ENCODE results near the gene PSMD3.
"Not testable (repeated sequence)": the region's sequence is repeated elsewhere in the genome, so short reads cannot be mapped to it uniquely, and the experiment has no call there.

The PSMD3 gene

DNA sequence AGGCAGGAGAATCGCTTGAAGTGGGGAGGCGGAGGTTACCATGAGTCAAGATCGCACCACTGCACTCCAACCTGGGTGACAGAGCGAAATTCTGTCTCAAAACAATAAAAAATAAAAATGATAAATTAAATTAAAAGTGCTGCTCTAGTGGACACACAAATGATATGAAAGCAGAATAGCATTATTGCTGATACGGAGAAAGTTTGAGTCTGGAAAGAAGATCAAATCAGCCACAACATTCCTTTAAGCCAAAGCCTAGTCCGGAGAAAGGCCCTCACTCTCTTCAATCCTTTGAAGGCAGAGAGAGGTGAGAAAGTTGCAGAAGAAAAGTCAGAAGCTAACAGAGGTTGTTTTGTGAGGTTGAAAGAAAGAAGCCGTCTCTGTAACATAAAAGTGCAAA is 19.6 kb downstream of the PSMD3 start:
- no peak for FAIRE-seq

- FAIRE-seq: not testable (repeated sequence)
These were observed 20.7 kb downstream of the PSMD3 start for GRCh38 chr17:40001335-40001734.

GRCh38 chr17:40004072-40004471 is 23.5 kb downstream of the PSMD3 start:
- no peak for FAIRE-seq

- FAIRE-seq: no peak
These were observed 24.1 kb downstream of the PSMD3 start for GRCh38 chr17:40004712-40005111.

GRCh38 chr17:40005520-40005919 is 24.9 kb downstream of the PSMD3 start:
- no peak for FAIRE-seq

DNA sequence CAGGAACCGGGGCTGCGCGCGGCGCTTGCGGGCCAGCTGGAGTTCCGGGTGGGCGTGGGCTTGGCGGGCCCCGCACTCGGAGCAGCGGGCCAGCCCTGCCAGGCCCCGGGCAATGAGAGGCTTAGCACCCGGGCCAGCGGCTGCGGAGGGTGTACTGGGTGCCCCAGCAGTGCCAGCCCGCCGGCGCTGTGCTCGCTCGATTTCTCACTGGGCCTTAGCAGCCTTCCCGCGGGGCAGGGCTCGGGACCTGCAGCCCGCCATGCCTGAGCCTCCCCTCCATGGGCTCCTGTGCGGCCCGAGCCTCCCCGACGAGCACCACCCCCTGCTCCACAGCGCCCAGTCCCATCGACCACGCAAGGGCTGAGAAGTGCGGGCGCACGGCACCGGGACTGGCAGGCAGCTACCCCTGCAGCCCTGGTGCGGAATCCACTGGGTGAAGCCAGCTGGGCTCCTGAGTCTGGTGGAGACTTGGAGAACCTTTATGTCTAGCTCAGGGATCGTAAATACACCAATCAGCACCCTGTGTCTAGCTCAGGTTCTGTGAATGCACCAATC is 30.4 kb downstream of the PSMD3 start:
- not testable (repeated sequence) for FAIRE-seq

DNA sequence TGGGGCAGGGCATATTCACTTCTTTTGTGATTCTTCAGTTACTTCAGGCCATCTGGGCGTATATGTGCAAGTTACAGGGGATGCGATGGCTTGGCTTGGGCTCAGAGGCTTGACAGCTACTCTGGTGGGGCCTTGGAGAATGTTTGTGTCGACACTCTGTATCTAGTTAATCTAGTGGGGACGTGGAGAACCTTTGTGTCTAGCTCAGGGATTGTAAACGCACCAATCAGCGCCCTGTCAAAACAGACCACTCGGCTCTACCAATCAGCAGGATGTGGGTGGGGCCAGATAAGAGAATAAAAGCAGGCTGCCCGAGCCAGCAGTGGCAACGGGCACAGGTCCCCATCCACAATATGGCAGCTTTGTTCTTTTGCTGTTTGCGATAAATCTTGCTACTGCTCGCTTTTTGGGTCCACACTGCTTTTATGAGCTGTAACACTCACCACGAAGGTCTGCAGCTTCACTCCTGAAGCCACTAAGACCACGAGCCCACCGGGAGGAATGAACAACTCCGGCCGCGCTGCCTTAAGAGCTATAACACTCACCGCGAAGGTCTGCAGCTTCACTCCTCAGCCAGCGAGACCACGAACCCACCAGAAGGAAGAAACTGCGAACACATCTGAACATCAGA is 31.5 kb downstream of the PSMD3 start:
- not testable (repeated sequence) for FAIRE-seq

GRCh38 chr17:40014375-40014980 is 33.9 kb downstream of the PSMD3 start:
- no peak for FAIRE-seq

DNA sequence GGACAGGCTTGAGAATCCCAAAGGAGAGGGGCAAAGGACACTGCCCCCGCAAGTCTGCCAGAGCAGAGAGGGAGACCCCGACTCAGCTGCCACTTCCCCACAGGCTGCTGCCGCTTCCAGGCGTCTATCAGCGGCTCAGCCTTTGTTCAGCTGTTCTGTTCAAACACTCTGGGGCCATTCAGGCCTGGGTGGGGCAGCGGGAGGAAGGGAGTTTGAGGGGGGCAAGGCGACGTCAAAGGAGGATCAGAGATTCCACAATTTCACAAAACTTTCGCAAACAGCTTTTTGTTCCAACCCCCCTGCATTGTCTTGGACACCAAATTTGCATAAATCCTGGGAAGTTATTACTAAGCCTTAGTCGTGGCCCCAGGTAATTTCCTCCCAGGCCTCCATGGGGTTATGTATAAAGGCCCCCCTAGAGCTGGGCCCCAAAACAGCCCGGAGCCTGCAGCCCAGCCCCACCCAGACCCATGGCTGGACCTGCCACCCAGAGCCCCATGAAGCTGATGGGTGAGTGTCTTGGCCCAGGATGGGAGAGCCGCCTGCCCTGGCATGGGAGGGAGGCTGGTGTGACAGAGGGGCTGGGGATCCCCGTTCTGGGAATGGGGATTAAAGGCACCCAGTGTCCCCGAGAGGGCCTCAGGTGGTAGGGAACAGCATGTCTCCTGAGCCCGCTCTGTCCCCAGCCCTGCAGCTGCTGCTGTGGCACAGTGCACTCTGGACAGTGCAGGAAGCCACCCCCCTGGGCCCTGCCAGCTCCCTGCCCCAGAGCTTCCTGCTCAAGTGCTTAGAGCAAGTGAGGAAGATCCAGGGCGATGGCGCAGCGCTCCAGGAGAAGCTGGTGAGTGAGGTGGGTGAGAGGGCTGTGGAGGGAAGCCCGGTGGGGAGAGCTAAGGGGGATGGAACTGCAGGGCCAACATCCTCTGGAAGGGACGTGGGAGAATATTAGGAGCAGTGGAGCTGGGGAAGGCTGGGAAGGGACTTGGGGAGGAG is 34.7 kb downstream of the PSMD3 start, which contains the start of gene CSF3:
TSS of gene CSF3 (plus strand) at position 436 of the 993 bp plus-strand sequence. CDS start at position 471, 35 bp downstream.
- no peak for FAIRE-seq

- no peak for FAIRE-seq
These were observed 35.7 kb downstream of the PSMD3 start for GRCh38 chr17:40015998-40016985.

DNA sequence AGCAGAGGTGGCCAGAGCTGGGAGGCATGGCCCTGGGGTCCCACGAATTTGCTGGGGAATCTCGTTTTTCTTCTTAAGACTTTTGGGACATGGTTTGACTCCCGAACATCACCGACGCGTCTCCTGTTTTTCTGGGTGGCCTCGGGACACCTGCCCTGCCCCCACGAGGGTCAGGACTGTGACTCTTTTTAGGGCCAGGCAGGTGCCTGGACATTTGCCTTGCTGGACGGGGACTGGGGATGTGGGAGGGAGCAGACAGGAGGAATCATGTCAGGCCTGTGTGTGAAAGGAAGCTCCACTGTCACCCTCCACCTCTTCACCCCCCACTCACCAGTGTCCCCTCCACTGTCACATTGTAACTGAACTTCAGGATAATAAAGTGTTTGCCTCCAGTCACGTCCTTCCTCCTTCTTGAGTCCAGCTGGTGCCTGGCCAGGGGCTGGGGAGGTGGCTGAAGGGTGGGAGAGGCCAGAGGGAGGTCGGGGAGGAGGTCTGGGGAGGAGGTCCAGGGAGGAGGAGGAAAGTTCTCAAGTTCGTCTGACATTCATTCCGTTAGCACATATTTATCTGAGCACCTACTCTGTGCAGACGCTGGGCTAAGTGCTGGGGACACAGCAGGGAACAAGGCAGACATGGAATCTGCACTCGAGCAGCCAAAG is 36.9 kb downstream of the PSMD3 start:
- no peak for FAIRE-seq

- no peak for FAIRE-seq
These were observed 37.9 kb downstream of the PSMD3 start for GRCh38 chr17:40018211-40019121.

GRCh38 chr17:40019140-40019991 is 38.8 kb downstream of the PSMD3 start:
- FAIRE-seq: no peak

GRCh38 chr17:40020146-40020545 is 39.5 kb downstream of the PSMD3 start:
- FAIRE-seq: no peak

DNA sequence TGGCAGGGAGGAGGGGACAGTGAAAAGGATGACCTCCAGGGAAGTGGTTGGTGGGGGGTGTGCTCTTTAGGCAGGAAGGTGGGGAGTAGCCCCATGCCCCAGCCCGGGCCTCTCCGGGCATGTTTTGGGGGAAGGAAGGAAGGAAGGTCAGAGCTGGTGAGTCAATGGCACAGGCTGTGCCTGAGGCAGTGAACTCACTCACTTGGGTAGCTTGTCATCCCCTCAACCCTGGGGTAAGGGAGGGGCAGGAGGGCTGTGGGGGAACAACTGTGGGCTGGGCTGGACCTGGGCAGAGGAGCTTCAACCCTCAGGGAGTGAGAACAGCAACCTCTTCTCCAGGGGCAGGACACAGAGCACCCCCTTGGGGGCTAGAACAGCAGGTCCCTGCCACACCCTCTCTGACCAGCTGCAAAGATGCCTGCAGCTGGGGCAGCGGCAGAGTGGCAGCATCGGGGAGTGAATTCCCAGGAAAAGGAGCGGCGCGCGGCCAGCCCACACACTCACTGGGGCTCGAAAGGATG is 40.9 kb downstream of the PSMD3 start:
- no peak for FAIRE-seq

- no peak for FAIRE-seq
These were observed 41.9 kb downstream of the PSMD3 start for GRCh38 chr17:40022497-40022896.

GRCh38 chr17:40022961-40023541 is 42.4 kb downstream of the PSMD3 start:
- FAIRE-seq: no peak

- FAIRE-seq: no peak
These were observed 43.1 kb downstream of the PSMD3 start for GRCh38 chr17:40023590-40024292.
